SK-N-SH treated with all-trans-retinoic acid at 6 μM for 48 hours (cell line): ENCODE results near the gene COX14.

ENCODE experiments used
- GLIS3 ChIP-seq: fragments of 250-450 bp; sonication (Bioruptor Pico); IDR thresholded peaks from 2 replicates; pipeline ENCODE4 v1.5.0; 2020; ENCODE audit warnings: mild to moderate bottlenecking, moderate library complexity
- ISL1 ChIP-seq: fragments of 250-450 bp; sonication (Bioruptor Pico); IDR thresholded peaks from 2 replicates; pipeline ENCODE4 v2.1.2; 2022; ENCODE audit warnings: mild to moderate bottlenecking, moderate library complexity
- SNAI2 ChIP-seq: fragments of 250-450 bp; sonication (Bioruptor Pico); IDR thresholded peaks from 2 replicates; pipeline ENCODE4 v1.5.0; 2020; ENCODE audit warnings: mild to moderate bottlenecking, moderate library complexity
- TCF4 ChIP-seq: fragments of 250-450 bp; sonication (Bioruptor Pico); IDR thresholded peaks from 2 replicates; pipeline ENCODE4 v1.8.0; 2021; ENCODE audit warnings: mild to moderate bottlenecking, moderate library complexity, borderline replicate concordance
- ZFP3 ChIP-seq: fragments of 250-450 bp; sonication (Bioruptor Pico); IDR thresholded peaks from 2 replicates; pipeline ENCODE4 v1.5.0; 2020; ENCODE audit warnings: mild to moderate bottlenecking, moderate library complexity
- ZFP30 ChIP-seq: fragments of 450-650 bp; formaldehyde crosslinking; IDR thresholded peaks from 2 replicates; pipeline ENCODE4 v1.5.0; 2022; ENCODE audit warnings: mild to moderate bottlenecking, moderate library complexity
- TF ChIP-seq, protein P1 (sequence below): fragments of 250-450 bp; sonication (Bioruptor Pico); IDR thresholded peaks from 2 replicates; pipeline ENCODE4 v1.8.0; 2020; ENCODE audit warnings: mild to moderate bottlenecking, moderate library complexity, borderline replicate concordance
- TF ChIP-seq, protein P2 (sequence below): fragments of 250-450 bp; sonication (Bioruptor Pico); IDR thresholded peaks from 2 replicates; pipeline ENCODE4 v1.5.1; 2021; ENCODE audit warnings: mild to moderate bottlenecking, moderate library complexity
- TF ChIP-seq, protein P3 (sequence below): fragments of 250-450 bp; sonication (Bioruptor Pico); IDR thresholded peaks from 2 replicates; pipeline ENCODE4 v1.5.1; 2020; ENCODE audit warnings: low read depth, mild to moderate bottlenecking, moderate library complexity

DNA sequence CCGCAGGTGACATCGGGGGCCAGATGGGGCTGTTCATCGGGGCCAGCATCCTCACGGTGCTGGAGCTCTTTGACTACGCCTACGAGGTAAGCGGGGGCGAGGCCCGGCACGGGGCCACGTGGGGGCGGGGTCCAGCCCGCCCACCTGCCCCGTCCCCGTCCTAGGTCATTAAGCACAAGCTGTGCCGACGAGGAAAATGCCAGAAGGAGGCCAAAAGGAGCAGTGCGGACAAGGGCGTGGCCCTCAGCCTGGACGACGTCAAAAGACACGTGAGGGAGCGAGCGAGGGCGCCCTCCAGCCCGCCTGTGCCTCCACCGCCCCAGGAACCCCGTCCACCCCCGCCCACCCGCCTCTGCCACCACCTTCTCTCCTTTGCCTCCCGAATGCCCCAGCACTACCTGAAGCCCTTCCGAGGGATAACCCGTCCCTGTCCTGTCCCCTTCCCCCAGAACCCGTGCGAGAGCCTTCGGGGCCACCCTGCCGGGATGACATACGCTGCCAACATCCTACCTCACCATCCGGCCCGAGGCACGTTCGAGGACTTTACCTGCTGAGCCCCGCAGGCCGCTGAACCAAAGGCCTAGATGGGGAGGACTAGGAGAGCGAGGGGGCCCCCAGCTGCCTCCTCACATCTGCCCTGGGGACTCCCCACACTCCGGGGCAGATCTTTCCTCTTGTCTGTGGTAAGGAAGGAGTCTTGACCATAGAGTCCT, 30.8 kb upstream of the COX14 start:
- no peak for TF ChIP-seq GLIS3 (CRISPR knock-in tag)
- TF ChIP-seq ZFP30 (CRISPR knock-in tag) = no peak
- no peak for TF ChIP-seq TCF4 (CRISPR knock-in tag)
- TF ChIP-seq, protein P1, sequence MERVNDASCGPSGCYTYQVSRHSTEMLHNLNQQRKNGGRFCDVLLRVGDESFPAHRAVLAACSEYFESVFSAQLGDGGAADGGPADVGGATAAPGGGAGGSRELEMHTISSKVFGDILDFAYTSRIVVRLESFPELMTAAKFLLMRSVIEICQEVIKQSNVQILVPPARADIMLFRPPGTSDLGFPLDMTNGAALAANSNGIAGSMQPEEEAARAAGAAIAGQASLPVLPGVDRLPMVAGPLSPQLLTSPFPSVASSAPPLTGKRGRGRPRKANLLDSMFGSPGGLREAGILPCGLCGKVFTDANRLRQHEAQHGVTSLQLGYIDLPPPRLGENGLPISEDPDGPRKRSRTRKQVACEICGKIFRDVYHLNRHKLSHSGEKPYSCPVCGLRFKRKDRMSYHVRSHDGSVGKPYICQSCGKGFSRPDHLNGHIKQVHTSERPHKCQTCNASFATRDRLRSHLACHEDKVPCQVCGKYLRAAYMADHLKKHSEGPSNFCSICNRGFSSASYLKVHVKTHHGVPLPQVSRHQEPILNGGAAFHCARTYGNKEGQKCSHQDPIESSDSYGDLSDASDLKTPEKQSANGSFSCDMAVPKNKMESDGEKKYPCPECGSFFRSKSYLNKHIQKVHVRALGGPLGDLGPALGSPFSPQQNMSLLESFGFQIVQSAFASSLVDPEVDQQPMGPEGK (CRISPR knock-in tag) = no peak
- no peak for TF ChIP-seq SNAI2
- TF ChIP-seq, protein P2, sequence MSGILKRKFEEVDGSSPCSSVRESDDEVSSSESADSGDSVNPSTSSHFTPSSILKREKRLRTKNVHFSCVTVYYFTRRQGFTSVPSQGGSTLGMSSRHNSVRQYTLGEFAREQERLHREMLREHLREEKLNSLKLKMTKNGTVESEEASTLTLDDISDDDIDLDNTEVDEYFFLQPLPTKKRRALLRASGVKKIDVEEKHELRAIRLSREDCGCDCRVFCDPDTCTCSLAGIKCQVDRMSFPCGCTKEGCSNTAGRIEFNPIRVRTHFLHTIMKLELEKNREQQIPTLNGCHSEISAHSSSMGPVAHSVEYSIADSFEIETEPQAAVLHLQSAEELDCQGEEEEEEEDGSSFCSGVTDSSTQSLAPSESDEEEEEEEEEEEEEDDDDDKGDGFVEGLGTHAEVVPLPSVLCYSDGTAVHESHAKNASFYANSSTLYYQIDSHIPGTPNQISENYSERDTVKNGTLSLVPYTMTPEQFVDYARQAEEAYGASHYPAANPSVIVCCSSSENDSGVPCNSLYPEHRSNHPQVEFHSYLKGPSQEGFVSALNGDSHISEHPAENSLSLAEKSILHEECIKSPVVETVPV (CRISPR knock-in tag) = no peak
- TF ChIP-seq ISL1 (CRISPR knock-in tag) = no peak
- TF ChIP-seq ZFP3 = no peak
- TF ChIP-seq, protein P3, sequence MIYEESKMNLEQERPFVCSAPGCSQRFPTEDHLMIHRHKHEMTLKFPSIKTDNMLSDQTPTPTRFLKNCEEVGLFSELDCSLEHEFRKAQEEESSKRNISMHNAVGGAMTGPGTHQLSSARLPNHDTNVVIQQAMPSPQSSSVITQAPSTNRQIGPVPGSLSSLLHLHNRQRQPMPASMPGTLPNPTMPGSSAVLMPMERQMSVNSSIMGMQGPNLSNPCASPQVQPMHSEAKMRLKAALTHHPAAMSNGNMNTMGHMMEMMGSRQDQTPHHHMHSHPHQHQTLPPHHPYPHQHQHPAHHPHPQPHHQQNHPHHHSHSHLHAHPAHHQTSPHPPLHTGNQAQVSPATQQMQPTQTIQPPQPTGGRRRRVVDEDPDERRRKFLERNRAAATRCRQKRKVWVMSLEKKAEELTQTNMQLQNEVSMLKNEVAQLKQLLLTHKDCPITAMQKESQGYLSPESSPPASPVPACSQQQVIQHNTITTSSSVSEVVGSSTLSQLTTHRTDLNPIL (CRISPR knock-in tag) = no peak
